Liver (tissue), 3 donors: ENCODE data around the gene TMEM106B.

Source experiments
- ATF3 ChIP-seq: IDR thresholded peaks from 2 replicates; pipeline ENCODE4 v1.6.1; 2016; ENCODE audit warnings: antibody characterized with exemption
- CTCF ChIP-seq: fragments of 150-350 bp; IDR thresholded peaks from 2 replicates; pipeline ENCODE4 v1.5.1; 2017; ENCODE audit warnings: improper control_type of control experiment, low read depth, low read length; ENCODE audit not compliant: missing input control
- EGR1 ChIP-seq, 2 donors: IDR thresholded peaks; 2 replicates each; pipeline ENCODE4 v1.6.1; 2016 to 2018; ENCODE audit warnings: antibody characterized with exemption in 2 of 2, low read depth in 2 of 2
- FOXA1 ChIP-seq: IDR thresholded peaks from 2 replicates; pipeline ENCODE4 v1.6.1; 2016; ENCODE audit warnings: antibody characterized with exemption
- GABPA ChIP-seq, 2 donors: IDR thresholded peaks in 1 of 2; conservative IDR thresholded peaks in 1 of 2; 2 replicates each; pipeline ENCODE4 v1.6.1; 2016; ENCODE audit warnings: antibody characterized with exemption in 2 of 2, mild to moderate bottlenecking in 1 of 2, moderate library complexity in 1 of 2
- JUND ChIP-seq, 2 donors: IDR thresholded peaks; 2 replicates each; pipeline ENCODE4 v1.6.1; 2016; ENCODE audit warnings: antibody characterized with exemption in 2 of 2
- MAX ChIP-seq: IDR thresholded peaks from 2 replicates; pipeline ENCODE4 v1.6.1; 2016; ENCODE audit warnings: antibody characterized with exemption
- REST ChIP-seq: IDR thresholded peaks from 2 replicates; pipeline ENCODE4 v1.6.1; 2016; ENCODE audit warnings: antibody characterized with exemption, mild to moderate bottlenecking
- RXRA ChIP-seq, 2 donors: IDR thresholded peaks; 2 replicates each; pipeline ENCODE4 v1.6.1; 2017 to 2018; ENCODE audit warnings: antibody characterized with exemption in 2 of 2, mild to moderate bottlenecking in 1 of 2
- TAF1 ChIP-seq: conservative IDR thresholded peaks from 2 replicates; pipeline ENCODE4 v1.6.1; 2016; ENCODE audit warnings: antibody characterized with exemption, mild to moderate bottlenecking
- YY1 ChIP-seq: IDR thresholded peaks from 2 replicates; pipeline ENCODE4 v1.6.1; 2016; ENCODE audit warnings: antibody characterized with exemption, mild to moderate bottlenecking
- donor health status: healthy.
- donor health status: healthy.

GRCh38 chr7:12220389-12221046, 9.4 kb downstream of the TMEM106B start:
- TF ChIP-seq CTCF = no peak
- no peak for TF ChIP-seq ATF3
- TF ChIP-seq REST = no peak
- no peak for TF ChIP-seq RXRA (IDR thresholded peaks at IDR 0.05)
- no peak for TF ChIP-seq GABPA (IDR thresholded peaks at IDR 0.05 in 1 of 2, conservative IDR thresholded peaks at IDR 0.05 in 1 of 2)
- no peak for TF ChIP-seq JUND (IDR thresholded peaks at IDR 0.05)
- no peak for TF ChIP-seq FOXA1
- no peak for TF ChIP-seq EGR1 (IDR thresholded peaks at IDR 0.05; ENCODE audit: low read depth in 2 of 2)
- no peak for TF ChIP-seq MAX
- no peak for TF ChIP-seq YY1
- TF ChIP-seq TAF1 = no peak
